Astrocyte of the spinal cord (primary cell): ENCODE results near the gene CT45A9.
"Not testable (repeated sequence)": the region's sequence is repeated elsewhere in the genome, so short reads cannot be mapped to it uniquely, and the experiment has no call there.

Experiments
- DNase-seq: peaks from one replicate; pipeline ENCODE4 v3.0.0; 2011; ENCODE audit warnings: low read depth, low spot score
- H3K4me3 ChIP-seq: 2 replicates; pipeline ENCODE4 v1.5.1; 2011; ENCODE audit warnings: low read depth, mild to moderate bottlenecking, low read length, moderate library complexity
- in situ Hi-C: cut with HindIII; loops from 2 replicates; pipeline ENCODE4 v1.10.0; 2017; ENCODE audit warnings: low sequenced_read_pairs

The CT45A9 gene

DNA sequence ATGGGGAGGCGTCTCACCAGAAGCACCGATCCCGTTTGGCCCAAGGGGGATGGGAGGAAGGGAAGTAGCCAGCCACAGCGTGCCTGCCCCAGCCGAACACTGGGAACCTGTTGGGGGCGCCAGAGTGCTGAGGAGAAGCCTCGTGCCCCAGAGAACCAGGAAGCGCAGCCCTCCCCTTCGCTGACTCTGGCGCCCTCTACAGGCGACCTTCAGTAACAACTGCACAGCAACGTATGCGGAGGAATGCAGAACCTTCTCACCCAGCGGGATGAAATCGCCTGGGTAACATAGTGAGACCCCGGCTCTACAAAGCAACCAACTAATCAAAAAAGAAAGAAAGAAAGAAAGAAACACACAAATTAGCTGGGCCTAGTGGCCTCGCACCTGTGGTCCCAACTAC, 34.4 kb downstream of the CT45A9 start, which contains the start of gene CT45A7:
Gene CT45A7 (minus strand): TSS at position 101 of the 400 bp plus-strand sequence. CDS start 3,747 bp downstream, outside the sequence.
- in situ Hi-C loops, DNase-seq, H3K4me3 ChIP-seq: not testable (repeated sequence)

DNA sequence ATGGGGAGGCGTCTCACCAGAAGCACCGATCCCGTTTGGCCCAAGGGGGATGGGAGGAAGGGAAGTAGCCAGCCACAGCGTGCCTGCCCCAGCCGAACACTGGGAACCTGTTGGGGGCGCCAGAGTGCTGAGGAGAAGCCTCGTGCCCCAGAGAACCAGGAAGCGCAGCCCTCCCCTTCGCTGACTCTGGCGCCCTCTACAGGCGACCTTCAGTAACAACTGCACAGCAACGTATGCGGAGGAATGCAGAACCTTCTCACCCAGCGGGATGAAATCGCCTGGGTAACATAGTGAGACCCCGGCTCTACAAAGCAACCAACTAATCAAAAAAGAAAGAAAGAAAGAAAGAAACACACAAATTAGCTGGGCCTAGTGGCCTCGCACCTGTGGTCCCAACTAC, 51.7 kb downstream of the CT45A9 start, which contains the start of gene CT45A2:
Gene CT45A2 (minus strand): TSS at position 101 of the 400 bp plus-strand sequence. CDS start 3,747 bp downstream, outside the sequence.
- DNase-seq, in situ Hi-C loops, H3K4me3 ChIP-seq: not testable (repeated sequence)
